CD14-positive monocyte (primary cell): ENCODE results near the gene PHF13. TPM values are rescaled to one million over a fixed set of nuclear protein-coding genes. Genes with fewer than 3 reads are reported as not detected.

ENCODE experiments used
- DNase-seq, 3 donors: peaks; one replicate each; pipeline ENCODE4 v3.0.0-alpha.2; 2011 to 2022
- H2AFZ ChIP-seq: 2 replicates; pipeline ENCODE4 v1.6.0; 2012; ENCODE audit warnings: mild to moderate bottlenecking, low read depth, low read length, inconsistent platforms; ENCODE audit not compliant: insufficient read depth, poor library complexity, severe bottlenecking
- H3K27ac ChIP-seq, 2 donors: 1 replicate in 1 of 2; 2 replicates in 1 of 2; pipeline ENCODE4 v1.5.1; 2012 to 2013; ENCODE audit warnings: low read length in 2 of 2, control low read depth in 1 of 2, inconsistent platforms in 1 of 2, low read depth in 1 of 2, mild to moderate bottlenecking in 1 of 2
- H3K27me3 ChIP-seq, 2 donors: one replicate each; pipeline versions ENCODE4 v1.6.0 to v1.6.1; 2011 to 2013; ENCODE audit warnings: low read length in 2 of 2; ENCODE audit not compliant: control insufficient read depth in 2 of 2, insufficient read depth in 2 of 2
- H3K36me3 ChIP-seq, 2 donors: replicated peaks in 1 of 2; 1 replicate in 1 of 2; 2 replicates in 1 of 2; pipeline versions ENCODE4 v1.5.1 to v1.6.1; 2012 to 2013; ENCODE audit warnings: low read length in 2 of 2, control low read depth in 1 of 2, inconsistent platforms in 1 of 2, mild to moderate bottlenecking in 1 of 2; ENCODE audit not compliant: insufficient read depth in 2 of 2, control insufficient read depth in 1 of 2
- H3K4me1 ChIP-seq, 2 donors: 1 replicate in 1 of 2; 2 replicates in 1 of 2; pipeline versions ENCODE4 v1.5.1 to v1.6.1; 2012 to 2013; ENCODE audit warnings: low read length in 2 of 2, control low read depth in 1 of 2, inconsistent platforms in 1 of 2, mild to moderate bottlenecking in 1 of 2, moderate library complexity in 1 of 2; ENCODE audit not compliant: insufficient read depth in 2 of 2, control insufficient read depth in 1 of 2
- H3K4me2 ChIP-seq: replicated peaks from 2 replicates; pipeline ENCODE3; 2012; ENCODE audit warnings: low read length, moderate library complexity, mild to moderate bottlenecking; ENCODE audit not compliant: poor library complexity, severe bottlenecking; ENCODE audit errors: extremely low read depth
- H3K4me3 ChIP-seq, 3 experiments: fragments of 200-600 bp in 1 of 3; sonication (generic) in 1 of 3; replicated peaks in 1 of 3; 1 replicate in 2 of 3; 2 replicates in 1 of 3; pipeline ENCODE4 v1.5.1; 2011 to 2013; ENCODE audit warnings: low read length in 3 of 3, mild to moderate bottlenecking in 3 of 3, control low read depth in 2 of 3, low read depth in 2 of 3, inconsistent platforms in 1 of 3, moderate library complexity in 1 of 3
- H3K79me2 ChIP-seq: 2 replicates; pipeline ENCODE4 v1.6.0; 2012; ENCODE audit warnings: mild to moderate bottlenecking, control low read depth, inconsistent platforms, low read length, moderate library complexity; ENCODE audit not compliant: insufficient read depth
- H3K9ac ChIP-seq: 2 replicates; pipeline ENCODE4 v1.6.0; 2017; ENCODE audit warnings: low read length, mild to moderate bottlenecking; ENCODE audit not compliant: insufficient read depth, poor library complexity, severe bottlenecking
- H3K9me3 ChIP-seq, 2 donors: replicated peaks in 1 of 2; 1 replicate in 1 of 2; 2 replicates in 1 of 2; pipeline versions ENCODE4 v1.5.1 to v1.6.1; 2012 to 2013; ENCODE audit warnings: low read length in 2 of 2, control low read depth in 1 of 2; ENCODE audit not compliant: control insufficient read depth in 1 of 2, insufficient read depth in 1 of 2
- H4K20me1 ChIP-seq: 2 replicates; pipeline ENCODE4 v1.6.0; 2012; ENCODE audit warnings: mild to moderate bottlenecking, low read length, control low read depth, moderate library complexity; ENCODE audit not compliant: insufficient read depth
- H3K27ac Mint-ChIP-seq, 7 donors: one replicate each; pipeline ENCODE4 v1.8.0; 2020; ENCODE audit warnings: mild to moderate bottlenecking in 7 of 7, mixed read lengths in 7 of 7, moderate library complexity in 6 of 7, inconsistent platforms in 2 of 7
- H3K27me3 Mint-ChIP-seq, 3 donors: one replicate each; pipeline ENCODE4 v1.8.0; 2021 to 2022; ENCODE audit warnings: low read depth in 3 of 3, mild to moderate bottlenecking in 3 of 3, mixed read lengths in 3 of 3, moderate library complexity in 3 of 3, inconsistent platforms in 1 of 3
- H3K36me3 Mint-ChIP-seq, 2 donors: one replicate each; pipeline ENCODE4 v1.8.0; 2020; ENCODE audit warnings: mixed read lengths in 2 of 2, inconsistent platforms in 1 of 2, mild to moderate bottlenecking in 1 of 2
- H3K4me1 Mint-ChIP-seq: one replicate; pipeline ENCODE4 v1.8.0; 2020; ENCODE audit warnings: mild to moderate bottlenecking, mixed read lengths
- H3K4me3 Mint-ChIP-seq, 2 donors: one replicate each; pipeline ENCODE4 v1.8.0; 2020; ENCODE audit warnings: mild to moderate bottlenecking in 2 of 2, mixed read lengths in 2 of 2, moderate library complexity in 1 of 2
- H3K9me3 Mint-ChIP-seq, 7 donors: one replicate each; pipeline ENCODE4 v1.8.0; 2020 to 2022; ENCODE audit warnings: mixed read lengths in 7 of 7, mild to moderate bottlenecking in 6 of 7, moderate library complexity in 6 of 7, inconsistent platforms in 2 of 7
- WGBS: methylation state at CpG from one replicate; pipeline ENCODE4 v1.1.5; 2013; ENCODE audit warnings: missing lambda C conversion rate; ENCODE audit not compliant: insufficient coverage; 5-methylcytosine and 5-hydroxymethylcytosine counted together
- intact Hi-C, 2 donors: fragments of 100-400 bp; cut with micrococcal nuclease; formaldehyde crosslinking; loops; one replicate each; pipeline versions ENCODE4 v1.15.0 to v1.15.1; 2023
- polyA plus RNA-seq, 3 donors: library from polyadenylated mRNA; depleted of rRNA in 1 of 3; unstranded in 2 of 3; stranded (reverse) in 1 of 3; fragments of 300-500 nt in 2 of 3; fragments of >200 nt in 1 of 3; fragmentation: Illumina TruSeq in 2 of 3; gene quantifications; 1 replicate in 2 of 3; 2 replicates in 1 of 3; pipeline ENCODE4 v1.2.3, GENCODE V29; 2012 to 2021
- TF ChIP-seq, protein P1 (sequence below): fragments of 200-600 bp; IDR thresholded peaks from one replicate; pipeline ENCODE4 v1.8.0; 2022; ENCODE audit warnings: antibody characterized with exemption, mild to moderate bottlenecking

The PHF13 gene
- polyA plus RNA-seq, 3 donors: 1.0 to 7.3 (median 1.7) TPM

GRCh38 chr1:6572653-6573383 is 40.7 kb upstream of the PHF13 start:
- Histone ChIP-seq H3K27ac (no peak overlapping the region), H3K9ac (no peak overlapping the region), H3K4me3 (no peak overlapping the region), H3K36me3 (no peaks in the 10 kb centered on the region), H3K79me2 (no peaks in the 10 kb centered on the region), H3K27me3 (no peaks in the 10 kb centered on the region), H3K9me3 (peaks cover 0 to 9% of the 10 kb centered on the region in 2 donors), H3K4me1 (no peaks in the 10 kb centered on the region), H2AFZ (no peak overlapping the region), H3K4me2 (no peak overlapping the region), H4K20me1 (no peaks in the 10 kb centered on the region)
- intact Hi-C loops: no loop called here
- Mint-ChIP-seq H3K36me3 (no peaks in the 10 kb centered on the region), H3K27ac (no peak overlapping the region), H3K4me1 (no peaks in the 10 kb centered on the region), H3K4me3 (peak overlapping the region in 1 of 2 donors; percentile 8), H3K9me3 (peaks cover 0 to 8% (median 4%) of the 10 kb centered on the region in 7 donors), H3K27me3 (peaks cover 7 to 11% (median 9%) of the 10 kb centered on the region in 3 donors)
- TF ChIP-seq, protein P1, sequence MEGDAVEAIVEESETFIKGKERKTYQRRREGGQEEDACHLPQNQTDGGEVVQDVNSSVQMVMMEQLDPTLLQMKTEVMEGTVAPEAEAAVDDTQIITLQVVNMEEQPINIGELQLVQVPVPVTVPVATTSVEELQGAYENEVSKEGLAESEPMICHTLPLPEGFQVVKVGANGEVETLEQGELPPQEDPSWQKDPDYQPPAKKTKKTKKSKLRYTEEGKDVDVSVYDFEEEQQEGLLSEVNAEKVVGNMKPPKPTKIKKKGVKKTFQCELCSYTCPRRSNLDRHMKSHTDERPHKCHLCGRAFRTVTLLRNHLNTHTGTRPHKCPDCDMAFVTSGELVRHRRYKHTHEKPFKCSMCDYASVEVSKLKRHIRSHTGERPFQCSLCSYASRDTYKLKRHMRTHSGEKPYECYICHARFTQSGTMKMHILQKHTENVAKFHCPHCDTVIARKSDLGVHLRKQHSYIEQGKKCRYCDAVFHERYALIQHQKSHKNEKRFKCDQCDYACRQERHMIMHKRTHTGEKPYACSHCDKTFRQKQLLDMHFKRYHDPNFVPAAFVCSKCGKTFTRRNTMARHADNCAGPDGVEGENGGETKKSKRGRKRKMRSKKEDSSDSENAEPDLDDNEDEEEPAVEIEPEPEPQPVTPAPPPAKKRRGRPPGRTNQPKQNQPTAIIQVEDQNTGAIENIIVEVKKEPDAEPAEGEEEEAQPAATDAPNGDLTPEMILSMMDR: no peak
- 59% methylated on average over 9 of the region's 12 CpGs for WGBS
- DNase-seq: no peak

- H3K4me1 ChIP-seq: peaks cover under 1 to 1% of the 10 kb centered on the region in 2 donors
- Mint-ChIP-seq H3K36me3 (no peaks in the 10 kb centered on the region), H3K27me3 (peaks cover 7 to 11% (median 9%) of the 10 kb centered on the region in 3 donors), H3K27ac (peak overlapping the region in 2 of 7 donors; percentile 30 to 45), H3K4me1 (peaks cover 3% of the 10 kb centered on the region), H3K4me3 (no peak overlapping the region), H3K9me3 (peaks cover 0 to 8% (median 4%) of the 10 kb centered on the region in 7 donors)
- TF ChIP-seq, protein P1: no peak
- no peaks in the 10 kb centered on the region for H3K27me3 ChIP-seq
- H4K20me1 ChIP-seq: no peaks in the 10 kb centered on the region
- H3K27ac ChIP-seq: no peak overlapping the region
- H3K9me3 ChIP-seq: peaks cover 0 to 9% of the 10 kb centered on the region in 2 donors
- no peak overlapping the region for H3K4me2 ChIP-seq
- H2AFZ ChIP-seq: no peak overlapping the region
- WGBS: 95% methylated on average over 6 of the region's 8 CpGs
- H3K36me3 ChIP-seq: no peaks in the 10 kb centered on the region
- DNase-seq: no peak
- no peak overlapping the region for H3K4me3 ChIP-seq
- H3K79me2 ChIP-seq: no peaks in the 10 kb centered on the region
- intact Hi-C loops: no loop called here
- no peak overlapping the region for H3K9ac ChIP-seq
Measured at GRCh38 chr1:6574025-6574620, 39.4 kb upstream of the PHF13 start.
